ENCODE results near the gene BBOF1.

GRCh38 chr14:73976125-73976524, 43.0 kb upstream of the BBOF1 start:
- TF ChIP-seq POLR2A (IDR thresholded peaks at IDR 0.05) (no peak), POLR2AphosphoS5 (IDR thresholded peaks at IDR 0.05) (no peak)
- TF ChIP-seq, protein P1, sequence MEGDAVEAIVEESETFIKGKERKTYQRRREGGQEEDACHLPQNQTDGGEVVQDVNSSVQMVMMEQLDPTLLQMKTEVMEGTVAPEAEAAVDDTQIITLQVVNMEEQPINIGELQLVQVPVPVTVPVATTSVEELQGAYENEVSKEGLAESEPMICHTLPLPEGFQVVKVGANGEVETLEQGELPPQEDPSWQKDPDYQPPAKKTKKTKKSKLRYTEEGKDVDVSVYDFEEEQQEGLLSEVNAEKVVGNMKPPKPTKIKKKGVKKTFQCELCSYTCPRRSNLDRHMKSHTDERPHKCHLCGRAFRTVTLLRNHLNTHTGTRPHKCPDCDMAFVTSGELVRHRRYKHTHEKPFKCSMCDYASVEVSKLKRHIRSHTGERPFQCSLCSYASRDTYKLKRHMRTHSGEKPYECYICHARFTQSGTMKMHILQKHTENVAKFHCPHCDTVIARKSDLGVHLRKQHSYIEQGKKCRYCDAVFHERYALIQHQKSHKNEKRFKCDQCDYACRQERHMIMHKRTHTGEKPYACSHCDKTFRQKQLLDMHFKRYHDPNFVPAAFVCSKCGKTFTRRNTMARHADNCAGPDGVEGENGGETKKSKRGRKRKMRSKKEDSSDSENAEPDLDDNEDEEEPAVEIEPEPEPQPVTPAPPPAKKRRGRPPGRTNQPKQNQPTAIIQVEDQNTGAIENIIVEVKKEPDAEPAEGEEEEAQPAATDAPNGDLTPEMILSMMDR (IDR thresholded peaks at IDR 0.05) = no peak
